Panc1 (cell line): Measurements from ENCODE around the gene NT5DC1.

Source experiments
- POLR2AphosphoS5 ChIP-seq: IDR thresholded peaks from 2 replicates; pipeline ENCODE4 v1.6.1; 2012; ENCODE audit warnings: mild to moderate bottlenecking, low read depth, low read length, moderate library complexity
- TCF7L2 ChIP-seq: IDR thresholded peaks from 2 replicates; pipeline ENCODE4 v1.6.1; 2011; ENCODE audit warnings: mild to moderate bottlenecking, low read depth, low read length, inconsistent platforms
- TF ChIP-seq, protein P1 (sequence below): fragments of 450-650 bp; IDR thresholded peaks from 2 replicates; pipeline ENCODE4 v1.5.1; 2017; ENCODE audit warnings: mild to moderate bottlenecking
- TF ChIP-seq, protein P2 (sequence below), 2 experiments: IDR thresholded peaks; 2 replicates each; pipeline ENCODE4 v1.6.1; 2011 to 2012; ENCODE audit warnings: low read depth in 2 of 2, control low read depth in 1 of 2, low read length in 1 of 2, mild to moderate bottlenecking in 1 of 2, moderate library complexity in 1 of 2; ENCODE audit not compliant: insufficient read depth in 1 of 2

DNA sequence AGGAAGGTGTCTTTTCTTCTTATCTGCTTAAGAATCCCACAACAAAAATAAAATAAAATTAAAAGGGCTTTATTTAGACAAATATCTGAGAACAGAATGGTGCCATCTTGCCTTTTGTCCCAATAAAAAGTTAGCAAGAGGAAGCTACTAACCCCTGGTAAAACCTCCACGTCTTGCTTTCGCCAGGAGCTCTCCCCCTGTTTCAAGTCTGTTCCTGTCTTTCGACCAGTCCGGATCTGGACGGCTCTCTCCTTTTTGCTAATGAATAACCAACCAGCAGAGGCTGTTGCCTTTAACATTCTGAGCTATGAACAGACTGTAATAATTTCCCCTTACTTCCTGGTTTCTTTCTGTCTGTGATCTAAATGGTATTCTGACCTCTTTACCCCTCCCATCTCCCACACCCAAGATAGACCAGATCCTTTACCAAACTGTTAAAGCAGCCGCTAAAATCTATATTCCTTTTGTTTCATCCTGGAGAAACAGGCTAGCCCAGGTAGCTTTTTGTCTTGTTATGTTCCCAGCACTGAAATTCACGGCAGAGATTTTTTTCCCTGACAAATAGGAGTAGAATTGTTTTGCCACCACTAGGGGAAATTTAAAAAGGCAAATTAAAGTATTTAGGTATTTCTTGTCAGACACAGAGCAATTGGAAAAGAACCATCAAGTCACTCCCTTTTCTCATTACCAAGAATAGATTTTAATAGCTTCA lies 39.9 kb upstream of the NT5DC1 start, which contains the start of gene FRK:
- TF ChIP-seq, protein P1, sequence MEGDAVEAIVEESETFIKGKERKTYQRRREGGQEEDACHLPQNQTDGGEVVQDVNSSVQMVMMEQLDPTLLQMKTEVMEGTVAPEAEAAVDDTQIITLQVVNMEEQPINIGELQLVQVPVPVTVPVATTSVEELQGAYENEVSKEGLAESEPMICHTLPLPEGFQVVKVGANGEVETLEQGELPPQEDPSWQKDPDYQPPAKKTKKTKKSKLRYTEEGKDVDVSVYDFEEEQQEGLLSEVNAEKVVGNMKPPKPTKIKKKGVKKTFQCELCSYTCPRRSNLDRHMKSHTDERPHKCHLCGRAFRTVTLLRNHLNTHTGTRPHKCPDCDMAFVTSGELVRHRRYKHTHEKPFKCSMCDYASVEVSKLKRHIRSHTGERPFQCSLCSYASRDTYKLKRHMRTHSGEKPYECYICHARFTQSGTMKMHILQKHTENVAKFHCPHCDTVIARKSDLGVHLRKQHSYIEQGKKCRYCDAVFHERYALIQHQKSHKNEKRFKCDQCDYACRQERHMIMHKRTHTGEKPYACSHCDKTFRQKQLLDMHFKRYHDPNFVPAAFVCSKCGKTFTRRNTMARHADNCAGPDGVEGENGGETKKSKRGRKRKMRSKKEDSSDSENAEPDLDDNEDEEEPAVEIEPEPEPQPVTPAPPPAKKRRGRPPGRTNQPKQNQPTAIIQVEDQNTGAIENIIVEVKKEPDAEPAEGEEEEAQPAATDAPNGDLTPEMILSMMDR = peak; percentile 37; the same call in 1 of the 2 replicates
- no peak for TF ChIP-seq POLR2AphosphoS5
- TF ChIP-seq, protein P2, sequence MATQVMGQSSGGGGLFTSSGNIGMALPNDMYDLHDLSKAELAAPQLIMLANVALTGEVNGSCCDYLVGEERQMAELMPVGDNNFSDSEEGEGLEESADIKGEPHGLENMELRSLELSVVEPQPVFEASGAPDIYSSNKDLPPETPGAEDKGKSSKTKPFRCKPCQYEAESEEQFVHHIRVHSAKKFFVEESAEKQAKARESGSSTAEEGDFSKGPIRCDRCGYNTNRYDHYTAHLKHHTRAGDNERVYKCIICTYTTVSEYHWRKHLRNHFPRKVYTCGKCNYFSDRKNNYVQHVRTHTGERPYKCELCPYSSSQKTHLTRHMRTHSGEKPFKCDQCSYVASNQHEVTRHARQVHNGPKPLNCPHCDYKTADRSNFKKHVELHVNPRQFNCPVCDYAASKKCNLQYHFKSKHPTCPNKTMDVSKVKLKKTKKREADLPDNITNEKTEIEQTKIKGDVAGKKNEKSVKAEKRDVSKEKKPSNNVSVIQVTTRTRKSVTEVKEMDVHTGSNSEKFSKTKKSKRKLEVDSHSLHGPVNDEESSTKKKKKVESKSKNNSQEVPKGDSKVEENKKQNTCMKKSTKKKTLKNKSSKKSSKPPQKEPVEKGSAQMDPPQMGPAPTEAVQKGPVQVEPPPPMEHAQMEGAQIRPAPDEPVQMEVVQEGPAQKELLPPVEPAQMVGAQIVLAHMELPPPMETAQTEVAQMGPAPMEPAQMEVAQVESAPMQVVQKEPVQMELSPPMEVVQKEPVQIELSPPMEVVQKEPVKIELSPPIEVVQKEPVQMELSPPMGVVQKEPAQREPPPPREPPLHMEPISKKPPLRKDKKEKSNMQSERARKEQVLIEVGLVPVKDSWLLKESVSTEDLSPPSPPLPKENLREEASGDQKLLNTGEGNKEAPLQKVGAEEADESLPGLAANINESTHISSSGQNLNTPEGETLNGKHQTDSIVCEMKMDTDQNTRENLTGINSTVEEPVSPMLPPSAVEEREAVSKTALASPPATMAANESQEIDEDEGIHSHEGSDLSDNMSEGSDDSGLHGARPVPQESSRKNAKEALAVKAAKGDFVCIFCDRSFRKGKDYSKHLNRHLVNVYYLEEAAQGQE (IDR thresholded peaks at IDR 0.05; ENCODE audit: insufficient read depth in 1 of 2, low read depth in 2 of 2, low read length in 1 of 2) = no peak
- no peak for TF ChIP-seq TCF7L2
